ENCODE measurements around the gene CRHR2.

GRCh38 chr7:30652698-30653641 is 29.3 kb downstream of the CRHR2 start:
- TF ChIP-seq CTCF (IDR thresholded peaks at IDR 0.05) (no peak), USF2 (IDR thresholded peaks at IDR 0.05) (no peak), NFE2L2 (conservative IDR thresholded peaks at IDR 0.05; ENCODE audit: low read length) (no peak), CBX2 (IDR thresholded peaks at IDR 0.05; ENCODE audit: borderline replicate concordance, low read depth) (no peak), MAX (IDR thresholded peaks at IDR 0.05) (no peak), CHD2 (IDR thresholded peaks at IDR 0.05; ENCODE audit: low read length, partially characterized antibody) (no peak), POLR2AphosphoS2 (conservative IDR thresholded peaks at IDR 0.05; ENCODE audit: low read length) (no peak), ZSCAN20 (CRISPR knock-in tag; IDR thresholded peaks at IDR 0.05) (no peak)

Measured in A549 (cell line).